Measurements from ENCODE around the gene CDK5RAP2. TPM values are rescaled to one million over a fixed set of nuclear protein-coding genes. Genes with fewer than 3 reads are reported as not detected.

CDK5RAP2 gene
- total and polyA plus RNA-seq, 9 of the 15 experiments (the other 6 are each of a cell fraction or from before 2014, with no cell fraction given) = 19.9 to 68.8 (median 42.2) TPM

DNA sequence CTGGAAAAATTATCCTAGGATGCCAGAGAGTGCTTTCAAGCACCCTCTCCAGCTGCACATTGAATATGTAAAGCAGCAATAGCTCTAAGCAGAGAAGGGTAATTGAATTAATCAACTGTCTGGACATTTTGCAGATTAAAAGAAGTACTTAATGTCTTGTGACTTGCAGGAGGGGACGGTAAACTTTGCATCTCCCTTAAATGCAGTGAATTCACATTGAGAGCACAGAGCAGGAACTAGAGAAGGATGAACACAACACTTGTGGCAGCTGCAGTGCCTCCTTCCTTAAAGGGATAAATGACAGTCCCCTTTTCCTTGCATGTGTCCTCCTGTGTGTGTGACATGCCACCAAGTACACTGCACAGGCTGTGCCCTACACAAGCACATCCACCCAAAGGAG, 7.4 kb upstream of the CDK5RAP2 start (continued):
- no peak for TF ChIP-seq ZNF764 (CRISPR knock-in tag; IDR thresholded peaks at IDR 0.05; ENCODE audit: low read depth)

DNA sequence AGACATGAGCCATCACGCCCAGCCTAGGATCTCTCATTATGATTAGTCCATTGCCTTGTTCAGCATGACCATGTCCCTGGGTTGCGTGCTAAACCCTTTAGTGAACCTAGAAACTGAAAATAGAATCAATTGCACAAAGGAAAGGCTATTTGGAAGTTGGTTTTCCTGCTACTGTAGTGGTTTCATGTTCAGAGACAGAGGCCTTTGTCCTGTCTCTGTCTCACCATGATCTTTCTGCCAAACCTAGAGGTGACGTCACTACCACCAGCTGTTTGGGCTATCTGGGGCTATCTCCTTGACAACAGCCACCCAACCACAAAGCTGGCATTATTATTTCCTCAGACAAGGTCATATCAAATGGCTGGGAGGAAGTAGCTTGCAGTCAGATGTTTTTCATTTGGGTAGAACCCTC, 4.0 kb upstream of the CDK5RAP2 start:
- H3K36me3 ChIP-seq (ENCODE audit: control insufficient read depth, insufficient read depth, low read length) = no peaks in the 10 kb centered on the region
- FAIRE-seq (peak; percentile 48), DNase-seq (ENCODE audit: extremely low read depth in 1 of 4, low spot score in 3 of 4) (peak; percentile 53 to 63 (median 56)), ATAC-seq (no peak)
- no peaks in the 10 kb centered on the region for H3K9me1 ChIP-seq (ENCODE audit: control insufficient read depth, insufficient read depth, low read length)
- H3K27ac ChIP-seq (ENCODE audit: extremely low read depth, low read depth, low read length) = no peak overlapping the region
- intact Hi-C loops (cut with micrococcal nuclease) = no loop called here
- H3K9ac ChIP-seq (ENCODE audit: insufficient read depth in 1 of 2, low read depth in 2 of 2, low read length in 2 of 2) = peak overlapping the region in 1 of 2 experiments; percentile 31; a peak in 1 of 4 replicates
- no peaks in the 10 kb centered on the region for H3K27me3 ChIP-seq (ENCODE audit: control insufficient read depth in 2 of 2, insufficient read depth in 2 of 2, low read length in 2 of 2)
- H3K4me3 ChIP-seq = no peak overlapping the region
- in situ Hi-C loops (cut with MboI) = no loop called here
- H3K9me3 ChIP-seq (replicated peaks; ENCODE audit: control insufficient read depth, insufficient read depth, low read depth, low read length) = no peaks in the 10 kb centered on the region
- H3K4me1 ChIP-seq (replicated peaks in 1 of 2; ENCODE audit: control insufficient read depth in 2 of 2, insufficient read depth in 2 of 2, low read length in 2 of 2) = peaks cover 2 to 18% of the 10 kb centered on the region in 2 experiments
- H2AFZ ChIP-seq (ENCODE audit: low read depth, low read length) = peak overlapping the region; percentile 62; the same call in 1 of the 2 replicates
- CTCF ChIA-PET (ENCODE audit: low intra/inter-chr PET ratio) = no interaction called here
- WGBS (ENCODE audit: insufficient coverage, low coverage, missing lambda C conversion rate) = 66% methylated on average over 3 of the region's 3 CpGs
- peaks cover 19% of the 10 kb centered on the region for H3K79me2 ChIP-seq (ENCODE audit: control insufficient read depth, insufficient read depth, low read length)
- POLR2A ChIA-PET = interaction anchor here (1.6 kb wide), 1 partner anchor 19 kb away, joined by 6 read pairs; no protein-coding TSS in a partner anchor
- no TSS peak for BruUV-seq (replicated peaks)
- H4K20me1 ChIP-seq (replicated peaks; ENCODE audit: control insufficient read depth, insufficient read depth, low read length) = no peaks in the 10 kb centered on the region
- no peak overlapping the region for H3K4me2 ChIP-seq (ENCODE audit: insufficient read depth, low read length)
- TF ChIP-seq KAT2B (IDR thresholded peaks at IDR 0.05; ENCODE audit: low read depth, low read length) (no peak), MIER1 (IDR thresholded peaks at IDR 0.05; ENCODE audit: low read depth) (no peak), ZNF668 (CRISPR knock-in tag; IDR thresholded peaks at IDR 0.05) (no peak), NR1H2 (CRISPR knock-in tag; IDR thresholded peaks at IDR 0.05) (no peak), RB1 (IDR thresholded peaks at IDR 0.05; ENCODE audit: low read depth) (no peak), TFAM (CRISPR knock-in tag; conservative IDR thresholded peaks at IDR 0.05) (no peak), ZNF589 (CRISPR knock-in tag; IDR thresholded peaks at IDR 0.05; ENCODE audit: low read depth) (no peak), ZNF436 (CRISPR knock-in tag; IDR thresholded peaks at IDR 0.05) (no peak), EZH2 (IDR thresholded peaks at IDR 0.05; ENCODE audit: borderline replicate concordance, low read depth, low read length) (no peak), PCBP2 (IDR thresholded peaks at IDR 0.05; ENCODE audit: low read depth, low read length, poor library complexity, severe bottlenecking) (no peak), JUN (IDR thresholded peaks at IDR 0.05; ENCODE audit: borderline replicate concordance, low read depth, low read length) (peak; percentile 64), JUN (CRISPR knock-in tag; IDR thresholded peaks at IDR 0.05; ENCODE audit: borderline replicate concordance) (no peak), ATF2 (CRISPR knock-in tag; IDR thresholded peaks at IDR 0.05) (peak; percentile 80; the same call in 1 of the 2 replicates), CREBBP (IDR thresholded peaks at IDR 0.05; ENCODE audit: low read depth, low read length) (no peak), PRDM10 (IDR thresholded peaks at IDR 0.05; ENCODE audit: partially characterized antibody) (no peak)

Measured in K562 (cell line).